GM12878 (cell line): Measurements from ENCODE around the gene LHFPL4. TPM values are rescaled to one million over a fixed set of nuclear protein-coding genes. Genes with fewer than 3 reads are reported as not detected.

Source experiments
- ATAC-seq: fragments of 200-7000 bp; cut with Tn5 transposase; 3 replicates; pipeline ENCODE4 v1.9.1; 2020; ENCODE audit warnings: mild to moderate bottlenecking, moderate library complexity
- BruUV-seq: library from RNA; stranded (reverse); fragments of 400-500 nt; replicated peaks from 2 replicates; lab custom pipeline; 2021; lab: Mats Ljungman, UMichigan
- CTCF ChIA-PET: fragments of 300-600 bp; sonication (Branson Sonifier 250); formaldehyde crosslinking; extraction: SDS; loops from one replicate; lab custom pipeline; 2021; ENCODE audit warnings: inconsistent platforms; lab: Yijun Ruan, JAX
- POLR2A ChIA-PET: fragments of 350-600 bp; formaldehyde crosslinking; extraction: SDS; loops from one replicate; lab custom pipeline; 2021; ENCODE audit warnings: inconsistent platforms; lab: Charles Lee
- RAD21 ChIA-PET: fragments of 300-600 bp; sonication (Branson Sonifier 250); formaldehyde crosslinking; loops from one replicate; lab custom pipeline; 2023; ENCODE audit warnings: antibody characterized with exemption; ENCODE audit not compliant: unreplicated experiment; lab: Charles Lee
- SMC1A ChIA-PET: fragments of 300-600 bp; sonication (Branson Sonifier 250); formaldehyde crosslinking; loops from one replicate; lab custom pipeline; 2023; ENCODE audit not compliant: unreplicated experiment, uncharacterized antibody; lab: Charles Lee
- DNase-seq: peaks from one replicate; pipeline ENCODE4 v3.0.0-alpha.2; 2011; ENCODE audit warnings: low read depth, low spot score
- FAIRE-seq: peaks from 3 replicates; lab custom pipeline; 2011; peaks lifted over from hg19 to GRCh38; lab: Jason Lieb, UNC
- H2AFZ ChIP-seq: 2 replicates; pipeline ENCODE4 v1.6.0; 2011; ENCODE audit warnings: low read depth, low read length, control low read depth; ENCODE audit not compliant: control insufficient read depth
- H3K27ac ChIP-seq: 2 replicates; pipeline ENCODE4 v1.5.1; 2011; ENCODE audit warnings: control low read depth; ENCODE audit not compliant: control insufficient read depth, insufficient read depth
- H3K27me3 ChIP-seq, 2 experiments: replicated peaks in 1 of 2; 2 replicates each; pipeline versions ENCODE4 v1.6.0 to v1.6.1; 2011; ENCODE audit warnings: low read length in 1 of 2; ENCODE audit not compliant: control insufficient read depth in 2 of 2, insufficient read depth in 2 of 2
- H3K36me3 ChIP-seq, 2 experiments: 2 replicates each; pipeline ENCODE4 v1.5.1; 2011; ENCODE audit warnings: low read length in 1 of 2; ENCODE audit not compliant: control insufficient read depth in 2 of 2, insufficient read depth in 2 of 2
- H3K4me1 ChIP-seq: 2 replicates; pipeline ENCODE4 v1.6.1; 2011; ENCODE audit warnings: mild to moderate bottlenecking, low read length, moderate library complexity, mixed read lengths; ENCODE audit not compliant: control insufficient read depth, insufficient read depth
- H3K4me2 ChIP-seq: 2 replicates; pipeline ENCODE4 v1.6.0; 2011; ENCODE audit warnings: control low read depth; ENCODE audit not compliant: control insufficient read depth, insufficient read depth
- H3K4me3 ChIP-seq: fragments of 200-600 bp; sonication (generic); 2 replicates; pipeline ENCODE4 v1.5.1; 2016
- H3K79me2 ChIP-seq: 2 replicates; pipeline ENCODE4 v1.6.0; 2011; ENCODE audit warnings: low read length; ENCODE audit not compliant: control insufficient read depth, insufficient read depth
- H3K9ac ChIP-seq: 2 replicates; pipeline ENCODE4 v1.8.0; 2011; ENCODE audit warnings: low read length, control low read depth, mixed read lengths; ENCODE audit not compliant: control insufficient read depth, insufficient read depth
- H3K9me3 ChIP-seq: replicated peaks from 3 replicates; pipeline ENCODE4 v1.5.1; 2011; ENCODE audit warnings: mild to moderate bottlenecking, low read length; ENCODE audit not compliant: control insufficient read depth, insufficient read depth
- H4K20me1 ChIP-seq: 2 replicates; pipeline ENCODE4 v1.6.0; 2011; ENCODE audit not compliant: control insufficient read depth, insufficient read depth
- CREB1 ChIP-seq: IDR thresholded peaks from 2 replicates; pipeline ENCODE4 v1.6.1; 2012; ENCODE audit warnings: low read depth, mild to moderate bottlenecking, inconsistent platforms
- EGR1 ChIP-seq, 2 experiments: IDR thresholded peaks; 1 replicate in 1 of 2; 2 replicates in 1 of 2; pipeline ENCODE4 v1.6.1; 2011 to 2012; ENCODE audit warnings: low read depth in 2 of 2, low read length in 2 of 2, borderline replicate concordance in 1 of 2, mild to moderate bottlenecking in 1 of 2, moderate library complexity in 1 of 2
- FOS ChIP-seq: IDR thresholded peaks from 3 replicates; pipeline ENCODE4 v1.6.1; 2011; ENCODE audit warnings: borderline replicate concordance; ENCODE audit not compliant: insufficient read length; ENCODE audit errors: extremely low read depth
- NFXL1 ChIP-seq: fragments of 450-650 bp; IDR thresholded peaks from 2 replicates; pipeline ENCODE4 v1.6.1; 2017; ENCODE audit warnings: antibody characterized with exemption, mild to moderate bottlenecking, borderline replicate concordance
- PAX5 ChIP-seq: IDR thresholded peaks from 2 replicates; pipeline ENCODE4 v1.6.1; 2011; ENCODE audit warnings: low read depth, low read length, borderline replicate concordance
- RCOR1 ChIP-seq: conservative IDR thresholded peaks from 2 replicates; pipeline ENCODE4 v1.6.1; 2012; ENCODE audit warnings: low read depth, low read length, improper control_type of control experiment
- SMAD1 ChIP-seq: fragments of 450-650 bp; IDR thresholded peaks from 2 replicates; pipeline ENCODE4 v1.6.1; 2018; ENCODE audit warnings: mild to moderate bottlenecking, low read depth; ENCODE audit not compliant: partially characterized antibody
- SP1 ChIP-seq: IDR thresholded peaks from one replicate; pipeline ENCODE4 v1.6.1; 2011; ENCODE audit warnings: low read depth, low read length
- TAF1 ChIP-seq: IDR thresholded peaks from 2 replicates; pipeline ENCODE4 v1.6.1; 2011; ENCODE audit warnings: mild to moderate bottlenecking, low read depth, low read length, borderline replicate concordance
- TCF3 ChIP-seq: IDR thresholded peaks from 2 replicates; pipeline ENCODE4 v1.6.1; 2012; ENCODE audit warnings: low read depth, mild to moderate bottlenecking, low read length, borderline replicate concordance; ENCODE audit not compliant: insufficient read depth
- YY1 ChIP-seq: IDR thresholded peaks from 2 replicates; pipeline ENCODE4 v1.6.1; 2011; ENCODE audit warnings: low read depth, mild to moderate bottlenecking, low read length
- WGBS: methylation state at CpG from one replicate; pipeline ENCODE4 v1.1.6; 2016; ENCODE audit warnings: low lambda C conversion rate; ENCODE audit not compliant: insufficient replicate concordance, insufficient coverage; ENCODE audit errors: missing lambda C conversion rate; 5-methylcytosine and 5-hydroxymethylcytosine counted together
- in situ Hi-C: fragments of 300-500 bp; cut with MboI; formaldehyde crosslinking; loops from 9 replicates; pipeline ENCODE4 v1.14.3; 2018; ENCODE audit warnings: mixed read lengths
- intact Hi-C: fragments of 100-400 bp; cut with micrococcal nuclease; formaldehyde crosslinking; loops from one replicate; pipeline ENCODE4 v1.14.2; 2022; ENCODE audit not compliant: unreplicated experiment
- polyA plus RNA-seq, 11 experiments: library from polyadenylated mRNA; depleted of rRNA in 4 of 11; unstranded in 6 of 11; stranded (reverse) in 5 of 11; fragments of >200 nt; fragmentation: Nextera tagmentation in 4 of 11; fragmentation: Illumina TruSeq in 1 of 11; extraction: Ambion mirVana in 4 of 11; extraction: Trizol in 1 of 11; gene quantifications; 1 replicate in 1 of 11; 2 replicates in 10 of 11; pipeline versions ENCODE4 v1.2.1 to v1.2.3, GENCODE V29; 2011 to 2016; ENCODE audit warnings: inconsistent platforms in 2 of 11, missing spikeins in 2 of 11, low read depth in 1 of 11
- total RNA-seq, 4 experiments: library from RNA; depleted of rRNA in 3 of 4; stranded (reverse); fragments of >200 nt in 3 of 4; fragmentation: Illumina TruSeq in 1 of 4; extraction: Trizol in 1 of 4; gene quantifications; 2 replicates each; pipeline versions ENCODE4 v1.2.1 to v1.2.3, GENCODE V29; 2013 to 2021
- TF ChIP-seq, protein P1 (sequence below): fragments of 450-650 bp; conservative IDR thresholded peaks from 2 replicates; pipeline ENCODE4 v1.6.1; 2017; ENCODE audit warnings: mild to moderate bottlenecking, moderate library complexity

Gene LHFPL4
- total and polyA plus RNA-seq, 10 of the 15 experiments (the other 5 are each of a cell fraction or from before 2014, with no cell fraction given) = 0.05 to 0.15 TPM; not detected in 8

- 54% methylated on average over 8 of the region's 8 CpGs for WGBS
- ATAC-seq (no peak), DNase-seq (no peak), FAIRE-seq (no peak)
- SMC1A ChIA-PET = interaction anchor here (1.3 kb wide), 1 partner anchor 145 kb away, joined by 3 read pairs; no protein-coding TSS in a partner anchor
- Histone ChIP-seq H3K36me3 (no peaks in the 10 kb centered on the region), H3K9me3 (no peaks in the 10 kb centered on the region), H3K4me3 (no peak overlapping the region), H2AFZ (no peak overlapping the region), H3K4me2 (no peak overlapping the region), H4K20me1 (no peaks in the 10 kb centered on the region), H3K4me1 (no peaks in the 10 kb centered on the region), H3K79me2 (no peaks in the 10 kb centered on the region), H3K27me3 (peaks cover 1 to 8% of the 10 kb centered on the region in 2 experiments), H3K27ac (no peak overlapping the region), H3K9ac (no peak overlapping the region)
- intact Hi-C loops = loop anchor here (2.0 kb wide), 1 partner anchor 145 kb away; no protein-coding TSS in a partner anchor
- BruUV-seq = no TSS peak
- in situ Hi-C loops = no loop called here
- CTCF ChIA-PET = interaction anchor here (0.6 kb wide), 1 partner anchor 18 kb away, joined by 3 read pairs; no protein-coding TSS in a partner anchor
- no peak for TF ChIP-seq YY1
- no peak for TF ChIP-seq TCF3
- TF ChIP-seq TAF1 = no peak
- no peak for TF ChIP-seq RCOR1
- TF ChIP-seq CREB1 = no peak
- TF ChIP-seq SP1 = no peak
- no peak for TF ChIP-seq EGR1 (IDR thresholded peaks at IDR 0.05; ENCODE audit: borderline replicate concordance in 1 of 2, low read depth in 2 of 2, low read length in 2 of 2)
- TF ChIP-seq, protein P1, sequence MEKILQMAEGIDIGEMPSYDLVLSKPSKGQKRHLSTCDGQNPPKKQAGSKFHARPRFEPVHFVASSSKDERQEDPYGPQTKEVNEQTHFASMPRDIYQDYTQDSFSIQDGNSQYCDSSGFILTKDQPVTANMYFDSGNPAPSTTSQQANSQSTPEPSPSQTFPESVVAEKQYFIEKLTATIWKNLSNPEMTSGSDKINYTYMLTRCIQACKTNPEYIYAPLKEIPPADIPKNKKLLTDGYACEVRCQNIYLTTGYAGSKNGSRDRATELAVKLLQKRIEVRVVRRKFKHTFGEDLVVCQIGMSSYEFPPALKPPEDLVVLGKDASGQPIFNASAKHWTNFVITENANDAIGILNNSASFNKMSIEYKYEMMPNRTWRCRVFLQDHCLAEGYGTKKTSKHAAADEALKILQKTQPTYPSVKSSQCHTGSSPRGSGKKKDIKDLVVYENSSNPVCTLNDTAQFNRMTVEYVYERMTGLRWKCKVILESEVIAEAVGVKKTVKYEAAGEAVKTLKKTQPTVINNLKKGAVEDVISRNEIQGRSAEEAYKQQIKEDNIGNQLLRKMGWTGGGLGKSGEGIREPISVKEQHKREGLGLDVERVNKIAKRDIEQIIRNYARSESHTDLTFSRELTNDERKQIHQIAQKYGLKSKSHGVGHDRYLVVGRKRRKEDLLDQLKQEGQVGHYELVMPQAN = no peak
- no peak for TF ChIP-seq PAX5
- no peak for TF ChIP-seq SMAD1
- no peak for TF ChIP-seq NFXL1
- no peak for TF ChIP-seq FOS
- POLR2A ChIA-PET = interaction anchor here (0.7 kb wide), 1 partner anchor 248 kb away, joined by 3 read pairs; no protein-coding TSS in a partner anchor
- RAD21 ChIA-PET = no interaction called here
Measured at GRCh38 chr3:9497821-9498565, 55.6 kb downstream of the LHFPL4 start.
